ENCODE results near the gene PRR36. TPM values are rescaled to one million over a fixed set of nuclear protein-coding genes. Genes with fewer than 3 reads are reported as not detected.

The PRR36 gene
- total RNA-seq, 1 donor from 2014 or later, result 20.9 TPM

DNA sequence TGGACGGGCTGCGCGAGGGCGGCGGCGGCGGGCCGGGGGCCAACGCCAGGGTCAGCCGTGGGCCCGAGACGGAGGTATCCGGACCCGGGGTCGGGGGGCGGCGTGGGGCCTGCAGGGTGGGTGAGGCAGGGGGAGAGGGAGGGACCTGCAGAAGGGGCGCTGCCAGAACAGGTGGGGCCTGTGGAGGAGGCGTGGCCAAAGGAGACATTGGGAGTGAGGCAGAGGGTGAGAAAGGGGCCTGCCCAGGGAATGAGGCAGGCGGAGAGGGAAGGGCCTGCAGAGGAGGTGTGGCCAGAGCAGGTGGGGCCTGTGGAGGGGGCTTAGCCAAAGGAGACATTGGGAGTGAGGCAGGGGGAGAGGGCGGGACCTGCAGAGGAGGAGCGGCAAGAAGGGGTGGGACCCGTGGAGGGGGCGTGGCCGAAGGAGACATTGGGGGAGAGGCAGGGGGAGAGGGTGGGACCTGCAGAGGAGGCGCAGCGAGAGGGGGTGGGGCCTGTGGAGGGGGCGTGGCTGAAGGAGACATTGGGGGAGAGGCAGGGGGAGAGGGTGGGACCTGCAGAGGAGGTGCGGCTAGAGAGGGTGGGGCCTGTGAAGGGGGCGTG lies 4.2 kb downstream of the PRR36 start:
- TF ChIP-seq, protein P1, sequence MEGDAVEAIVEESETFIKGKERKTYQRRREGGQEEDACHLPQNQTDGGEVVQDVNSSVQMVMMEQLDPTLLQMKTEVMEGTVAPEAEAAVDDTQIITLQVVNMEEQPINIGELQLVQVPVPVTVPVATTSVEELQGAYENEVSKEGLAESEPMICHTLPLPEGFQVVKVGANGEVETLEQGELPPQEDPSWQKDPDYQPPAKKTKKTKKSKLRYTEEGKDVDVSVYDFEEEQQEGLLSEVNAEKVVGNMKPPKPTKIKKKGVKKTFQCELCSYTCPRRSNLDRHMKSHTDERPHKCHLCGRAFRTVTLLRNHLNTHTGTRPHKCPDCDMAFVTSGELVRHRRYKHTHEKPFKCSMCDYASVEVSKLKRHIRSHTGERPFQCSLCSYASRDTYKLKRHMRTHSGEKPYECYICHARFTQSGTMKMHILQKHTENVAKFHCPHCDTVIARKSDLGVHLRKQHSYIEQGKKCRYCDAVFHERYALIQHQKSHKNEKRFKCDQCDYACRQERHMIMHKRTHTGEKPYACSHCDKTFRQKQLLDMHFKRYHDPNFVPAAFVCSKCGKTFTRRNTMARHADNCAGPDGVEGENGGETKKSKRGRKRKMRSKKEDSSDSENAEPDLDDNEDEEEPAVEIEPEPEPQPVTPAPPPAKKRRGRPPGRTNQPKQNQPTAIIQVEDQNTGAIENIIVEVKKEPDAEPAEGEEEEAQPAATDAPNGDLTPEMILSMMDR (conservative IDR thresholded peaks at IDR 0.05), result no peak
- H3K27ac Mint-ChIP-seq (ENCODE audit: unreplicated experiment), result no peak overlapping the region

DNA sequence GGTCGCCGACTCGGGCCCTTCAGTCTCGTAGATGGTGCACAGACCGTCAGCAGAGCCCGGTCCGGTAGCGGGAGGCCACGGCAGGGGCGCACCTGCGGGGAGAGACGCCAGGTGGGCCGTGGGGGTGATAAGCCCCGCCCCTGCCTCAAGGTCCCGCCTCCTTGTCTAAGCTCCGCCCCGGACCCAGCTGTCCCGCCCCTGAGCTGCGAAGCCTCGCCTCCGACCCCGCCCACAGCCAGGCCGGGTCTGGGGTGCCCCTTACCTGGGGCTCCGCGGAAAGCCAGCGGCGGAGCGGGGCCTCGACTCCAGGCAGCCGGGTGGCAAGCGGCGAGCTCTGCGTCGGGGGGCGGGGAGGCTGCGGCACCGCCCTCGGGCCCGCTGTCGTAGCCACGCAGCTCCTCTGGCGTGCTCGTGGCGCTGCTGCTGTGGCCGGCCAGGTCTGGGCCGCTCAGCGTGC lies 4.7 kb downstream of the PRR36 start:
- H3K27ac Mint-ChIP-seq (ENCODE audit: unreplicated experiment), result no peak overlapping the region
- peaks cover 35% of the 10 kb centered on the region for H3K27me3 Mint-ChIP-seq (ENCODE audit: low read depth)
- TF ChIP-seq, protein P1 (conservative IDR thresholded peaks at IDR 0.05), result peak; percentile 35
- H3K9me3 Mint-ChIP-seq, result peaks cover 3% of the 10 kb centered on the region
- H3K4me1 Mint-ChIP-seq, result peaks cover 18% of the 10 kb centered on the region
- no peak overlapping the region for H3K4me3 Mint-ChIP-seq
- no peaks in the 10 kb centered on the region for H3K36me3 Mint-ChIP-seq (ENCODE audit: low read depth)
- DNase-seq (ENCODE audit: low read depth, low spot score), result peak; percentile 39

More for the DNA sequence above, 4.2 kb downstream of the PRR36 start:
- H3K9me3 Mint-ChIP-seq, result peaks cover 3% of the 10 kb centered on the region
- H3K4me3 Mint-ChIP-seq, result no peak overlapping the region
- DNase-seq (ENCODE audit: low read depth, low spot score), result no peak
- H3K27me3 Mint-ChIP-seq (ENCODE audit: low read depth), result peaks cover 32% of the 10 kb centered on the region
- H3K4me1 Mint-ChIP-seq, result peaks cover 22% of the 10 kb centered on the region
- H3K36me3 Mint-ChIP-seq (ENCODE audit: low read depth), result no peaks in the 10 kb centered on the region

DNA sequence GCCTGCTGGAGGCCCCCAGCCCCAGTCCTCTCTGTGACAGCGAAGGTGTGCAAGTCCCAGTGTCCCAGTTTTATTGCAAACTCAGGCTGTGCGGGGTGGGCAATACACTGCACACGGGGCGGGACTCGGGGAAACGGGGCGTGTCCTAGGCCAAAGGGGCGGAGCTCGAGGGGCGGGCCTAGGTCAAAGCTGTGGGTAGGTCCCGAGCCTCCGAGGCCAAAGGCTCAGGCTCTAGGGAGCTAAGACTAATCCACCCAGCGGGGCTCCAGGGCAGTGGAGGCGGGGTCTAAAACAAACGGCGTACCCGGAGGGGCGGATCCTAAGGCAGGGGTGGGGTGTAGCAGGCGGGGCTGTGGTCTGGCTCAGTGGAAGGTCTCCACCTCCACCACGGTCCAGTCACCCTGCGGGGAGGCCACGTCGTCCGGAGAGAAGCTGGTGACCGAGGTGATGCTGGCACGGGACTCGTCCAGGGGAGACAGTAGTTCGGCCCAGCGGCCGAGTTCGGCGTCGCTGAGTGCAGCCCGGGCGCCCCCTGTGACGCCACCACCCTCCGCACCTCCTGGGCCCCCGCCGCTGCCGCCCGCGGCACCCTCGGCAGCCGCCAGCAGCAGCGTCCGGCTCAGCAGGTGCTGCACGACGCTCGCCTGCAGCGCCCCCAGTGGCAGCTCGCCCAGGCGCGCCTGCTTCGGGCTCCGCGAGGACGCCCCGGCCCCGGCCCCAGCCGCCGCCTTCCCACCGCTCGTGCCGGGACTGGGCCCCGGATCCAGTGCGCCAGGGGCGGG lies 5.3 kb downstream of the PRR36 start:
- DNase-seq (ENCODE audit: low read depth, low spot score), result peak; percentile 57
- TF ChIP-seq, protein P1 (conservative IDR thresholded peaks at IDR 0.05), result peak; percentile 85
- Mint-ChIP-seq H3K36me3 (ENCODE audit: low read depth) (no peaks in the 10 kb centered on the region), H3K27ac (ENCODE audit: unreplicated experiment) (no peak overlapping the region), H3K4me3 (peak overlapping the region; percentile 64), H3K4me1 (peaks cover 18% of the 10 kb centered on the region), H3K27me3 (ENCODE audit: low read depth) (peaks cover 37% of the 10 kb centered on the region), H3K9me3 (peaks cover 3% of the 10 kb centered on the region)

DNA sequence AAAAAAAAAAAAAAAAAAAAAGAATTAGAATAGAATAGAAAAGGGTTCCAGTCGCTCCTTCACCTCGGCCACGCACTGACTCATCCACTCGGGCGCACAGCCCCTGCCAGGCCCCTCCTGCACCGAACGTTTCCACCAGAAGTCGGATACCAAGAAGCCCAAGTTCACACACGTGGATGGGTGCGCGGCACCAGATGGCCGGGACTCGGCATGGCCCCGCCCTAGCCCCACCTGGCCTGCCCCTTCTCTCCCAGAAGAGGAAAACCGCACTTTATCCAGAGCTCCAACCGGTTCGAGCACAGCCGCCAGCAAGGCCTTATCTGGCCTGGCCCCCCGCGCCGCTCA lies 5.9 kb downstream of the PRR36 start:
- TF ChIP-seq, protein P1 (conservative IDR thresholded peaks at IDR 0.05), result no peak
- Mint-ChIP-seq H3K27me3 (ENCODE audit: low read depth) (peaks cover 34% of the 10 kb centered on the region), H3K4me1 (peaks cover 18% of the 10 kb centered on the region), H3K4me3 (no peak overlapping the region), H3K36me3 (ENCODE audit: low read depth) (no peaks in the 10 kb centered on the region), H3K9me3 (peaks cover 3% of the 10 kb centered on the region), H3K27ac (ENCODE audit: unreplicated experiment) (no peak overlapping the region)
- no peak for DNase-seq (ENCODE audit: low read depth, low spot score)

DNA sequence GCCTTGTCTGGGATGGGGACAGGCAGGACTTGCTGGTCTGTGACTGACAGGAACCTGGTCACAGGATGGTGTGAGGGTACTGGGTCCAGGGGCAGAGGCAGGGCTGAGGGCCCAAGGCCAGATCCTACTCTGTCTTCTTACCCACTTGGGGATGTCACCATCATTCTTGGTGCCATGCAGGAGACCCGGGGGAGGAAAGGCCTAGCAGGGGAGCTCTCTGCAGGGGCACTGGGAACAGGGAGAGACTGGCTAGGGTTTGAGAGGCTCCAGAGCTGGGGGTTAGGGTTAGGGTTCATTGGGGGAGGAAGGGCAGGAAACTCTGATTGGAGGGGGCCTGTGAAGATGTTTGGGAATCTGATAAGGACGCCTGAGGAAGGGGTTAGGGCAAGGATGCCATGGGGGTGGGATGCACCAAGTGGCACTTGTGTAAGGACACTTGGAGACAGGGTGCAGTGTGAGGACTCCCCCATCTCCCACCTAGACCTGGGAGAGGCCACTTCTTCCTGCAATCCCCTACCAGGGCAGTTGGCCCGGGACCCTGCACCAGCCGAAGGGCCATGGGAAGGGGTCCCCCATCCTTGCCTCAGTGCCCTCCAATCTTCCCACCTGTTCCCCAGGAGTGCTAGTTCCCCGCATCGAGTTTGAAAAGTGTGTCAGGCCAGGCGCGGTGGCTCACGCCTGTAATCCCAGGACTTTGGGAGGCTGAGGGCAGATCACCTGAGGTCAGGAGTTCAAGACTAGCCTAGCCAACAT lies 6.9 kb downstream of the PRR36 start:
- Mint-ChIP-seq H3K27ac (ENCODE audit: unreplicated experiment) (no peak overlapping the region), H3K9me3 (peaks cover 3% of the 10 kb centered on the region), H3K4me1 (peaks cover 18% of the 10 kb centered on the region), H3K4me3 (peak overlapping the region; percentile 38), H3K36me3 (ENCODE audit: low read depth) (no peaks in the 10 kb centered on the region), H3K27me3 (ENCODE audit: low read depth) (peaks cover 35% of the 10 kb centered on the region)
- TF ChIP-seq, protein P1 (conservative IDR thresholded peaks at IDR 0.05), result no peak
- no peak for DNase-seq (ENCODE audit: low read depth, low spot score)

All from neural crest cell (in vitro differentiated cells).